Measurements from ENCODE around the gene UNC5C.
A peak's percentile ranks its signal among the peaks of the same experiment; 100 is the strongest.

The UNC5C gene

DNA sequence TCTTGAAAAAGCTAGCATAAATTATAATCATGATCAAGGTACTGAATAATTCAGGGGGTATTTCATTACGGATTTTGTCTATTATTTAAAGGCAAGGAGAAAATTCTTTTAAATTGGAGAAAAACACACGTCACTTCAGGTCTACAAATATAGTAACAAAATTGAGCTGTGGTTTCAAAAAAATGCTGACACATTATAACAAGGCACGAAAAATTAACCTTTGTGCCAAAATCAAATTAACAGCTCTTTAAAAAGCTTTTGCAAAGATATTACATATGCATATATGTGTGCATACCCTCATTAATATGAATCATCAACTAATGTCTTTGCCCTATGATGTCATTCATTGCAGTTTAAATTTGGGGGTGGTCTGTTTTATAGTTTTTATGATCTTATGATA lies 44.3 kb downstream of the UNC5C start:
- no peak overlapping the region for H3K27ac Mint-ChIP-seq
- peaks cover 36% of the 10 kb centered on the region for H3K4me1 Mint-ChIP-seq
- peaks cover 4% of the 10 kb centered on the region for H3K9me3 Mint-ChIP-seq
- TF ChIP-seq, protein P1, sequence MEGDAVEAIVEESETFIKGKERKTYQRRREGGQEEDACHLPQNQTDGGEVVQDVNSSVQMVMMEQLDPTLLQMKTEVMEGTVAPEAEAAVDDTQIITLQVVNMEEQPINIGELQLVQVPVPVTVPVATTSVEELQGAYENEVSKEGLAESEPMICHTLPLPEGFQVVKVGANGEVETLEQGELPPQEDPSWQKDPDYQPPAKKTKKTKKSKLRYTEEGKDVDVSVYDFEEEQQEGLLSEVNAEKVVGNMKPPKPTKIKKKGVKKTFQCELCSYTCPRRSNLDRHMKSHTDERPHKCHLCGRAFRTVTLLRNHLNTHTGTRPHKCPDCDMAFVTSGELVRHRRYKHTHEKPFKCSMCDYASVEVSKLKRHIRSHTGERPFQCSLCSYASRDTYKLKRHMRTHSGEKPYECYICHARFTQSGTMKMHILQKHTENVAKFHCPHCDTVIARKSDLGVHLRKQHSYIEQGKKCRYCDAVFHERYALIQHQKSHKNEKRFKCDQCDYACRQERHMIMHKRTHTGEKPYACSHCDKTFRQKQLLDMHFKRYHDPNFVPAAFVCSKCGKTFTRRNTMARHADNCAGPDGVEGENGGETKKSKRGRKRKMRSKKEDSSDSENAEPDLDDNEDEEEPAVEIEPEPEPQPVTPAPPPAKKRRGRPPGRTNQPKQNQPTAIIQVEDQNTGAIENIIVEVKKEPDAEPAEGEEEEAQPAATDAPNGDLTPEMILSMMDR (IDR thresholded peaks at IDR 0.05), result no peak
- peaks cover 10% of the 10 kb centered on the region for H3K36me3 Mint-ChIP-seq (ENCODE audit: low read depth)
- no peaks in the 10 kb centered on the region for H3K27me3 Mint-ChIP-seq (ENCODE audit: low read depth, poor library complexity)
- DNase-seq, result no peak
- H3K4me3 Mint-ChIP-seq, result no peak overlapping the region

- Mint-ChIP-seq H3K4me3 (no peak overlapping the region), H3K27me3 (ENCODE audit: low read depth, poor library complexity) (no peaks in the 10 kb centered on the region), H3K4me1 (peaks cover 38% of the 10 kb centered on the region), H3K9me3 (peaks cover 4% of the 10 kb centered on the region), H3K27ac (no peak overlapping the region), H3K36me3 (ENCODE audit: low read depth) (peaks cover 10% of the 10 kb centered on the region)
- TF ChIP-seq, protein P1 (IDR thresholded peaks at IDR 0.05), result no peak
- DNase-seq, result no peak
Observed at GRCh38 chr4:95500361-95500760, 48.4 kb downstream of the UNC5C start.

DNA sequence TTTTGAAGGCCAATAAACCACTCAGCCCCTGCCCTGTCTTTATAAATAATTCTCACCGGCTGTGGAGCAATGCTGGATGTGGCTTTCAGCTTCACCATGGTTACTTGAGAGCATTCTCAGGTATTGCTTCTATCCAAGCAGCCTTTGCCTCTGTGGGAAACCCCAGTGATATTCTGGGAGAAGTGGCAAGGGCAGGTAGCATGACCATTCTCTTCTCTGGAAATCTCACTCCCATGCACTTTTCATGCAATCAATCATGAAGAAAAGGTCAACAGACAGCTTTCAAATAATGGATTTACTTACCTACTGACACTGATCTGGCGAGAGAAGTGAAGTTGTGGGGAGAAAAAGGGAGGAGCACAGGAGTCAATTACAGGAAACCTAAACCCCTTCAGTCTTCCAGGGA lies 49.5 kb downstream of the UNC5C start:
- no peaks in the 10 kb centered on the region for H3K27me3 Mint-ChIP-seq (ENCODE audit: low read depth, poor library complexity)
- peaks cover 4% of the 10 kb centered on the region for H3K9me3 Mint-ChIP-seq
- DNase-seq, result peak; percentile 5
- TF ChIP-seq, protein P1 (IDR thresholded peaks at IDR 0.05), result no peak
- H3K27ac Mint-ChIP-seq, result peak overlapping the region; percentile 67
- peaks cover 30% of the 10 kb centered on the region for H3K4me1 Mint-ChIP-seq
- H3K36me3 Mint-ChIP-seq (ENCODE audit: low read depth), result peaks cover 8% of the 10 kb centered on the region
- H3K4me3 Mint-ChIP-seq, result peak overlapping the region; percentile 14

DNA sequence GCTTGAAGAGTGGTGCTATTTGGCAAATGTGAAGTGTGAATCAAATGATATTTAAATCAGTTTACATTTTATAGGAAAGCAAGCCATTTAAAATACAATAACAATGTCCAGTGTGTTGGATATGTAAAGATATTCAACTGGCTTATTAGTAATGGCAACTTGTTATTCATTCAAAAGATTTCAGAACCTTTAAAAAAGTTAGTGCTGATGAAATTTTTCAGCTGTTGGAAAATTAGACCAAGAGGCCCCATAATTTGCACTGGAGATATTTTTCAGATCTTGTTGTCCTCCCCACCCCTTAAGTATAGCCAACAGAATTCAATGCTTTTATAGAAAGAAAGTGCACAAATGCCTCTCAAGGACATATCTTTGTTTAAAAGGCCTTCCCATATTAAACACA lies 54.6 kb downstream of the UNC5C start:
- TF ChIP-seq, protein P1 (IDR thresholded peaks at IDR 0.05), result no peak
- no peak for DNase-seq
- Mint-ChIP-seq H3K27me3 (ENCODE audit: low read depth, poor library complexity) (no peaks in the 10 kb centered on the region), H3K4me3 (no peak overlapping the region), H3K27ac (no peak overlapping the region), H3K9me3 (no peaks in the 10 kb centered on the region), H3K4me1 (peaks cover 9% of the 10 kb centered on the region), H3K36me3 (ENCODE audit: low read depth) (no peaks in the 10 kb centered on the region)

- no peak for DNase-seq
- H3K36me3 Mint-ChIP-seq (ENCODE audit: low read depth), result no peaks in the 10 kb centered on the region
- H3K27ac Mint-ChIP-seq, result no peak overlapping the region
- no peaks in the 10 kb centered on the region for H3K9me3 Mint-ChIP-seq
- H3K4me3 Mint-ChIP-seq, result no peak overlapping the region
- no peaks in the 10 kb centered on the region for H3K4me1 Mint-ChIP-seq
- TF ChIP-seq, protein P1 (IDR thresholded peaks at IDR 0.05), result no peak
- no peaks in the 10 kb centered on the region for H3K27me3 Mint-ChIP-seq (ENCODE audit: low read depth, poor library complexity)
Observed at GRCh38 chr4:95478679-95479078, 70.1 kb downstream of the UNC5C start.

GRCh38 chr4:95476121-95476520 lies 72.7 kb downstream of the UNC5C start:
- no peak overlapping the region for H3K27ac Mint-ChIP-seq
- H3K4me3 Mint-ChIP-seq, result no peak overlapping the region
- DNase-seq, result no peak
- TF ChIP-seq, protein P1 (IDR thresholded peaks at IDR 0.05), result no peak
- H3K9me3 Mint-ChIP-seq, result no peaks in the 10 kb centered on the region
- no peaks in the 10 kb centered on the region for H3K27me3 Mint-ChIP-seq (ENCODE audit: low read depth, poor library complexity)
- peaks cover 20% of the 10 kb centered on the region for H3K4me1 Mint-ChIP-seq
- H3K36me3 Mint-ChIP-seq (ENCODE audit: low read depth), result no peaks in the 10 kb centered on the region

Measured in nephron progenitor cell (in vitro differentiated cells).